ENCODE measurements around the gene SUSD6. TPM values are rescaled to one million over a fixed set of nuclear protein-coding genes. Genes with fewer than 3 reads are reported as not detected.

SUSD6 gene
- total RNA-seq, 2 donors from 2014 or later = 24.6 to 25.1 TPM

GRCh38 chr14:69664265-69664664 is 52.9 kb downstream of the SUSD6 start:
- ATAC-seq (no peak), DNase-seq (no peak)
- no peak for TF ChIP-seq CTCF (IDR thresholded peaks at IDR 0.05)
- TF ChIP-seq POLR2A (IDR thresholded peaks at IDR 0.05) = no peak
- Histone ChIP-seq H3K9me3 (no peaks in the 10 kb centered on the region), H3K27me3 (no peaks in the 10 kb centered on the region), H3K4me3 (no peak overlapping the region), H3K4me1 (peaks cover 66% of the 10 kb centered on the region), H3K36me3 (replicated peaks in 1 of 2; ENCODE audit: insufficient read depth in 1 of 2, low read depth in 2 of 2) (no peaks in the 10 kb centered on the region), H3K27ac (peak overlapping the region in 1 of 4 donors; percentile 64)
- intact Hi-C loops (cut with DNase I) = loop anchor here (10.0 kb wide), 1 partner anchor 49 kb away; the partner anchor contains the start of gene SUSD6
- WGBS, 2 donors = 85 to 92% methylated on average over 4 of the region's 4 CpGs

GRCh38 chr14:69664865-69665526 is 53.6 kb downstream of the SUSD6 start:
- peak in 3 of 4 donors; percentile 28 to 46 (median 42) for DNase-seq
- Histone ChIP-seq H3K27me3 (no peaks in the 10 kb centered on the region), H3K4me3 (no peak overlapping the region), H3K27ac (peak overlapping the region in 2 of 4 donors; percentile 30 to 64), H3K9me3 (no peaks in the 10 kb centered on the region), H3K36me3 (replicated peaks in 1 of 2; ENCODE audit: insufficient read depth in 1 of 2, low read depth in 2 of 2) (no peaks in the 10 kb centered on the region), H3K4me1 (peaks cover 68% of the 10 kb centered on the region)
- peak; percentile 67 for ATAC-seq
- WGBS, 2 donors = 56 to 59% methylated on average over 7 of the region's 7 CpGs
- TF ChIP-seq CTCF (IDR thresholded peaks at IDR 0.05) (no peak), POLR2A (IDR thresholded peaks at IDR 0.05) (no peak)
- intact Hi-C loops (cut with DNase I) = loop anchor here (10.0 kb wide), 1 partner anchor 50 kb away; the partner anchor contains the start of gene SUSD6

GRCh38 chr14:69665631-69666030 is 54.2 kb downstream of the SUSD6 start:
- Histone ChIP-seq H3K27me3 (no peaks in the 10 kb centered on the region), H3K9me3 (no peaks in the 10 kb centered on the region), H3K36me3 (replicated peaks in 1 of 2; ENCODE audit: insufficient read depth in 1 of 2, low read depth in 2 of 2) (no peaks in the 10 kb centered on the region), H3K4me3 (no peak overlapping the region), H3K27ac (peak overlapping the region in 2 of 4 donors; percentile 30 to 64), H3K4me1 (peaks cover 74% of the 10 kb centered on the region)
- intact Hi-C loops (cut with DNase I) = loop anchor here (10.0 kb wide), 1 partner anchor 51 kb away; the partner anchor contains the start of gene SUSD6
- no peak for ATAC-seq
- DNase-seq = no peak
- WGBS, 2 donors = 82 to 94% methylated on average over 1 of the region's 1 CpG
- TF ChIP-seq POLR2A (IDR thresholded peaks at IDR 0.05) (no peak), CTCF (IDR thresholded peaks at IDR 0.05) (no peak)

GRCh38 chr14:69666112-69666511 is 54.7 kb downstream of the SUSD6 start:
- TF ChIP-seq CTCF (IDR thresholded peaks at IDR 0.05) (no peak), POLR2A (IDR thresholded peaks at IDR 0.05) (no peak)
- ATAC-seq (no peak), DNase-seq (no peak)
- H3K36me3 ChIP-seq (replicated peaks in 1 of 2; ENCODE audit: insufficient read depth in 1 of 2, low read depth in 2 of 2) = no peaks in the 10 kb centered on the region
- H3K27ac ChIP-seq = peak overlapping the region in 2 of 4 donors; percentile 30 to 64
- H3K9me3 ChIP-seq = no peaks in the 10 kb centered on the region
- no peak overlapping the region for H3K4me3 ChIP-seq
- H3K4me1 ChIP-seq = peaks cover 76% of the 10 kb centered on the region
- WGBS, 2 donors = 32 to 41% methylated on average over 3 of the region's 3 CpGs
- intact Hi-C loops (cut with DNase I) = loop anchor here (10.0 kb wide), 1 partner anchor 51 kb away; the partner anchor contains the start of gene SUSD6
- no peaks in the 10 kb centered on the region for H3K27me3 ChIP-seq
